Fibroblast of mammary gland (primary cell): ENCODE data around the gene PRCD.
"Not testable (repeated sequence)": the region's sequence is repeated elsewhere in the genome, so short reads cannot be mapped to it uniquely, and the experiment has no call there.

Source experiments
- DNase-seq: peaks from one replicate; pipeline ENCODE4 v3.0.0-alpha.2; 2010; ENCODE audit warnings: low read depth
- H3K4me3 ChIP-seq: 2 replicates; pipeline ENCODE4 v1.5.1; 2011; ENCODE audit warnings: low read depth, mild to moderate bottlenecking, low read length, moderate library complexity; ENCODE audit not compliant: control insufficient read depth
- TF ChIP-seq, protein P1 (sequence below): conservative IDR thresholded peaks from 2 replicates; pipeline ENCODE4 v1.5.1; 2011; ENCODE audit warnings: low read depth, low read length, inconsistent platforms; ENCODE audit not compliant: control insufficient read depth, insufficient read depth

Gene PRCD

DNA sequence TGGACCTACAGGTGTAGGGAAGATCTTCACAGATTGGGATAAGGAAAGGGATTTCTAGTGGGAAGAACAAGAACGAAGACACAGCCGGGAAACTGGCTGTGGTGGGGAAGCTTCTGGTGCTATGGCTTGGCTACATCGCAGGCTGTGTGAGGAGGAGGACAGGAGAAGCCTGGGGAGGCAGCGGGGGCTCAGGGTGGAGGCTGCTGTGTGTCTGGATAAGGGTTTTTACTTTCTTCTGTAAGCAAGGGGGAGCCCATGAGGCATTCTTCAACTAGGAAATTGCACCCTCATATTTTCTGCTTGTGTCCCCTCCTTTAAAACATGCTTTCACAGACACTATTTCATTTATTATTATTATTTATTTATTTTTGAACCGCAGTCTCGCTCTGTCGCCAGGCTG is 35.7 kb upstream of the PRCD start:
- no peak for DNase-seq
- no peak overlapping the region for H3K4me3 ChIP-seq
- TF ChIP-seq, protein P1, sequence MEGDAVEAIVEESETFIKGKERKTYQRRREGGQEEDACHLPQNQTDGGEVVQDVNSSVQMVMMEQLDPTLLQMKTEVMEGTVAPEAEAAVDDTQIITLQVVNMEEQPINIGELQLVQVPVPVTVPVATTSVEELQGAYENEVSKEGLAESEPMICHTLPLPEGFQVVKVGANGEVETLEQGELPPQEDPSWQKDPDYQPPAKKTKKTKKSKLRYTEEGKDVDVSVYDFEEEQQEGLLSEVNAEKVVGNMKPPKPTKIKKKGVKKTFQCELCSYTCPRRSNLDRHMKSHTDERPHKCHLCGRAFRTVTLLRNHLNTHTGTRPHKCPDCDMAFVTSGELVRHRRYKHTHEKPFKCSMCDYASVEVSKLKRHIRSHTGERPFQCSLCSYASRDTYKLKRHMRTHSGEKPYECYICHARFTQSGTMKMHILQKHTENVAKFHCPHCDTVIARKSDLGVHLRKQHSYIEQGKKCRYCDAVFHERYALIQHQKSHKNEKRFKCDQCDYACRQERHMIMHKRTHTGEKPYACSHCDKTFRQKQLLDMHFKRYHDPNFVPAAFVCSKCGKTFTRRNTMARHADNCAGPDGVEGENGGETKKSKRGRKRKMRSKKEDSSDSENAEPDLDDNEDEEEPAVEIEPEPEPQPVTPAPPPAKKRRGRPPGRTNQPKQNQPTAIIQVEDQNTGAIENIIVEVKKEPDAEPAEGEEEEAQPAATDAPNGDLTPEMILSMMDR = peak; percentile 14

DNA sequence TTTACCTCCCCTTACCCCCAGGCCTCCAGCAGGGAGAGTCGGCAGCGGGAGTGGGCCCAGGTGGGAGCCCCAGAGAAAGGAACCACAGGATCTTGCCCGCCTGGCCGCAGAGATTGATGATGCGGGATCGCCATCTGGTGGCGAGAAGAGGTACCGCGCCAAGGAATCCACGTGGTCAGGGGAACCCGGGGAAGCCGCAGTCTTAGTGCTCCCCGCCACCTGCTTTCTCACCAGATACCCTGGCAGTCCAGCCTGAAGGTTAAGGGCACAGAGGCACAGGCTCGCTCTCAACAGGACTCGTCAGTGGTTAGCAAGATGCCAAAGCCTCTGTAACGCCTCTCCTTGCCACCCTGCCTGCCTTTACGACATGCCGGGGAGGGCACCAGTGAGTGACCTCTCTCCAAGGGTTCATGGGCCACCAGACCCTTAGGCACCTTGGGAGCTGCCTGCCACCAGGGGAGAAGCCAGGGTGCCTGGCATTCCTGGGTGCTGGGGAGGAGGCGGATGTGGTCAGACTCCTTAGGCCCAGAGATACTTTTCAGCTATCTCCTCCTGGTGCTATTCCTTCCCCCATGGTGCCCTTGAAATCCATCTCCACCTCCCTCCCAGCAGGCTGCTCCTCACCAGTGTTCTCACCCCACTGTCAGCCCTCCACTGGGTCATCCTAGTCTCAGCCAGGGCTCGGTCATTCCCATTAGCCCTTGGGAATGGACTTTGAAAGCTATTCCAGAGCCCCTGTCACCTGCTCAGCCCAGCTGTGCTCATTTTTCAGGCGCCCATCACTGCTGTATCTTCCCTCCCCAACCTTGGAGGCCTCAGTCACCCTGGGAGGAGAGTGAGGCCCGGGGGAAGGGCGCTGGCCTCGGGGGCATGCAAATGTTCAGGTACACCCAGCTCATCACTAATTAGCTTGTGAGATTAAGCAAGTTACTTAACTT is 33.2 kb upstream of the PRCD start:
- peak; percentile 59 for DNase-seq
- TF ChIP-seq, protein P1 = peak; percentile 78
- H3K4me3 ChIP-seq = no peak overlapping the region

DNA sequence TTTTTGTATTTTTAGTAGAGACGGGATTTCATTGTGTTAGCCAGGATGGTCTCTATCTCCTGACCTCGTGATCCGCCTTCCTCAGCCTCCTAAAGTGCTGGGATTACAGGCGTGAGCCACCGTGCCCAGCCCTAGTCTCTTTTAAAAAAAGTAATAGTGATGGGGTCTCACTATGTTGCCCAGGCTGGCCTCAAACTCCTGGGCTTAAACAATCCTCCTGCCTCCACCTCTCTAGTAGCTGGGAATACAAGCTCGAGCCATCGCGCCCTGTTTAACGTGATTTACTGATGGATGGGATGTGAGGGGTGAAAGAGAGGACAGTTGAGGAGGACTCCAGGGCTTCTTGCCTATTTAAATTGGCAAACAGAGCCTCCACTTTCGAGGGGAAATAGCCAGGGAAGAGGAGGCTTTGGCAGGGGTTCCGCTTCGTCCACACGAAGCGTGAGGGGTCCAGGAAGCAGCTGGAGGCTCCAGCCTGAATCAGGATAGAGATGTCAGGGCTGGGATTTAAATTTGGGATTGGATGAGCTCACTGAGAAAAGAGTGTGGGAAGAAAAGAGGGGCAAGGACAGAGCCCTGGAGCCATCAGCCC is 31.3 kb upstream of the PRCD start:
- not testable (repeated sequence) for DNase-seq, H3K4me3 ChIP-seq

DNA sequence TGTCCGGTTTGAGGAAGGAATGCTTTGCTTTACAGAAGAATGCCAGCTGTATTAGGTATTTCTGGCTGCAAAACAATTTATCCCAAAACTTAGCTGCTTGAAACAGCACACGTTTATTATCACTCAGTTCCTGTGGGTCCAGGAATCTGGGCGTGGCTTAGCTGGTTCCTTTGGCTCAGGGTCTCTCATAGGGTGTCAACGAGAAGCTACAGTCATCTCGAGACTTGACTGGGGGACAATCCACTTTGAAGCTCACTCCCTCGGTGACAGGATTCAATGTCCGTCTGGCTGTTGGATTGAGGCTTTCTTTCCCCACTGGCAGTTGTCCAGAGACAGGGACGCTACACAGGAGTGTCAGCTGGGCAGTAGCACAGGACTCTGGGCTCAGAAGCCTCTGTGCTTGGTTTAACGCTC is 29.0 kb upstream of the PRCD start:
- no peak for DNase-seq
- TF ChIP-seq, protein P1 = no peak
- no peak overlapping the region for H3K4me3 ChIP-seq

DNA sequence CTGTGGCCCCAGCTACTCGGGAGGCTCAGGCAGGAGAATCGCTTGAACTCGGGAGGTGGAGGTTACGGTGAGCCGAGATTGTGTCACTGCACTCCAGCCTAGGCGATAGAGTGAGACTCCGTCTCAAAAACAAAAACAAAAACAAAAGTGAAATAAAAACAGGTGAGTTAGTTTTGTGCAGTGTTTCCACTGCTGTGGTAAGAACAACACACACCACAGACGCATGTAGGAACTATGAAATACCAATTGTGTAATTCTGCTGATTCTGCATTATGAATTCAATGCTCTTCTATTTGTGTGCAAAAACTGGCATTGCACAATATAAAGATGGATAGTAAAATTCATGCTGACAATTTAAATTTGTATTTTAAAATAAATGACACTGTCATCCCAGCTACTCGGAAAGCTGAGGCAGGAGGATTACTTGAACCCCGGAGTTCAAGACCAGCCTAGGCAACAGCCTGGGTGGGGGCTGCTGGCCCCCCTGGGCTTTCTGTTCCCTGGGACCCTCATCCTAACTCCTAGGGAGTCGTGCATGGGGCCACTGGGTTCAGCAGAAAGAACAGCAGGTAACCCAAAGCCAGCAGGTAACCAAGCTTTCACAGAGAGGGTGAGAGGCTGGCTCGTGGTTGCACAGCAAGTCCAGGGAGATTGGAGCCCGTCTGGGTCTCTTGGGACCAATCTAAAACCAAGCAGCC is 28.0 kb upstream of the PRCD start:
- no peak overlapping the region for H3K4me3 ChIP-seq
- DNase-seq = no peak
- TF ChIP-seq, protein P1 = no peak

DNA sequence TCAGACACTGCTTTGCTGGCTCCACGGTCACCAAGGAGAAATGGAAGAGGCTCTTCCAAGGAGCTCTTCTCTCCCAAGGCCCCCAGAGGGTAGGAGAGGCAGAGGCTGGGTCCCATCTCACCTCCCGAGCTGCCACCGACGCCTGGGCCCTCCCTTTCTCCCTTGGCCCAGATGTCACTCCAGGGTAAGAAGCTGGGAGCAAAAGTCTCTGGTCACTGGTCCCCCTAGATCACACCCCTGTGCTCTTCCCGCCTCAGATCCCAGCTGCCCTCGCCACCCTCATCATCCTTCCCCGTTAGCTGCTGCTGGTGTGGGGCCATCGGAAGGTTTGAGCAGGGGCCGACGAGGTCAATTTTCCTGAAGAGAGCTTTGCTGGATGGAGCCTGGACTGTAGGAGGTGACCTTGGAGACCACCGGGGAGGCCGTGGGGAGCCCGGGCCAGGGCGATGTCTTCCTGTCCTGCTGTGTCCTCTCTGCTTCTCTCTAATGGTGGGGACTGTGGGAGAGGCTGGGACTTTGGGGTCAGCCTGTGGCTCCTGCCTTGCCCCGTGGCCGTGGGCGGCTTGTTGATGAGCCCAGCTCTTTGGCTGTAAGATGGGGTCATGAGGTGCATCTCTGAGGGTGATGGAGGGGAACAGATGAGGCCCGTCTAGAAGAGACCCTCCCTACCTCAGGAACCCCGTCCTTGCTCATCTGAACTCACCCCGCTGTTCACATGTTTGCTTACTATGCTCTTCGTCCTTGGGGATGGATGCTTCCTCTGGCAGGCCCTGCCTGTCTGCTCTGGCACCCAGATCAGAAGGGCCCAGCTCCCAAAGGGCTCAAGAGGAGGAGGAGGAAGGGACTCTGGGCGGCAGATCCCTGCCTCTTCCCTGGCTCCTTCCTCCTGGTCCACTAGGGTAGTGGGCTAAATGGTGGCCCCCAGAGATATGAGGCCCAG is 27.2 kb upstream of the PRCD start:
- DNase-seq = no peak
- no peak overlapping the region for H3K4me3 ChIP-seq
- TF ChIP-seq, protein P1 = no peak
